ENCODE data around the gene USP43.

Gene USP43

GRCh38 chr17:9702914-9703780, 57.8 kb downstream of the USP43 start:
- in situ Hi-C loops (cut with MboI; ENCODE audit: low sequenced_read_pairs) = no loop called here

- in situ Hi-C loops (cut with MboI; ENCODE audit: low sequenced_read_pairs) = no loop called here
Measured at GRCh38 chr17:9703781-9704082, 58.4 kb downstream of the USP43 start.

- in situ Hi-C loops (cut with MboI; ENCODE audit: low sequenced_read_pairs) = no loop called here
Measured at GRCh38 chr17:9705745-9706144, 60.4 kb downstream of the USP43 start.

GRCh38 chr17:9707948-9708347, 62.6 kb downstream of the USP43 start:
- in situ Hi-C loops (cut with MboI; ENCODE audit: low sequenced_read_pairs) = no loop called here

GRCh38 chr17:9714801-9715200, 69.5 kb downstream of the USP43 start:
- in situ Hi-C loops (cut with MboI; ENCODE audit: low sequenced_read_pairs) = no loop called here

- in situ Hi-C loops (cut with MboI; ENCODE audit: low sequenced_read_pairs) = no loop called here
Measured at GRCh38 chr17:9715503-9716016, 70.2 kb downstream of the USP43 start.

- in situ Hi-C loops (cut with MboI; ENCODE audit: low sequenced_read_pairs) = no loop called here
Measured at GRCh38 chr17:9725575-9725974, 80.3 kb downstream of the USP43 start.

GRCh38 chr17:9726291-9726690, 81.0 kb downstream of the USP43 start:
- in situ Hi-C loops (cut with MboI; ENCODE audit: low sequenced_read_pairs) = no loop called here

GRCh38 chr17:9728005-9728404, 82.7 kb downstream of the USP43 start:
- in situ Hi-C loops (cut with MboI; ENCODE audit: low sequenced_read_pairs) = no loop called here

GRCh38 chr17:9728564-9728963, 83.2 kb downstream of the USP43 start:
- in situ Hi-C loops (cut with MboI; ENCODE audit: low sequenced_read_pairs) = no loop called here

- in situ Hi-C loops (cut with MboI; ENCODE audit: low sequenced_read_pairs) = no loop called here
Measured at GRCh38 chr17:9729034-9729650, 83.8 kb downstream of the USP43 start.

GRCh38 chr17:9729735-9730420, 84.6 kb downstream of the USP43 start:
- in situ Hi-C loops (cut with MboI; ENCODE audit: low sequenced_read_pairs) = no loop called here

GRCh38 chr17:9750524-9750923, 105.2 kb downstream of the USP43 start:
- in situ Hi-C loops (cut with MboI; ENCODE audit: low sequenced_read_pairs) = no loop called here

GRCh38 chr17:9755083-9755482, 109.8 kb downstream of the USP43 start:
- in situ Hi-C loops (cut with MboI; ENCODE audit: low sequenced_read_pairs) = no loop called here

- in situ Hi-C loops (cut with MboI; ENCODE audit: low sequenced_read_pairs) = no loop called here
Measured at GRCh38 chr17:9760266-9760665, 114.9 kb downstream of the USP43 start.

- in situ Hi-C loops (cut with MboI; ENCODE audit: low sequenced_read_pairs) = no loop called here
Measured at GRCh38 chr17:9763643-9764042, 118.3 kb downstream of the USP43 start.

GRCh38 chr17:9765322-9765721, 120.0 kb downstream of the USP43 start:
- in situ Hi-C loops (cut with MboI; ENCODE audit: low sequenced_read_pairs) = no loop called here

GRCh38 chr17:9766970-9767369, 121.7 kb downstream of the USP43 start:
- in situ Hi-C loops (cut with MboI; ENCODE audit: low sequenced_read_pairs) = no loop called here

GRCh38 chr17:9767432-9767991, 122.2 kb downstream of the USP43 start:
- in situ Hi-C loops (cut with MboI; ENCODE audit: low sequenced_read_pairs) = no loop called here

GRCh38 chr17:9768381-9768934, 123.1 kb downstream of the USP43 start:
- in situ Hi-C loops (cut with MboI; ENCODE audit: low sequenced_read_pairs) = no loop called here

- in situ Hi-C loops (cut with MboI; ENCODE audit: low sequenced_read_pairs) = no loop called here
Measured at GRCh38 chr17:9769036-9769695, 123.8 kb downstream of the USP43 start.

All from HL-60/S4 treated with phorbol 12-myristate 13-acetate at 8.2 ng/mL for 4 days and 3 days (cell line).